PFSK-1 (cell line): ENCODE results near the gene SAA1.

Experiments
- FOXP2 ChIP-seq: optimal IDR thresholded peaks from 2 replicates; pipeline ENCODE3; 2011; ENCODE audit warnings: borderline replicate concordance, control low read depth, inconsistent platforms; ENCODE audit not compliant: insufficient read depth; ENCODE audit errors: extremely low read length, extremely low read depth
- POLR2AphosphoS5 ChIP-seq: IDR thresholded peaks from 2 replicates; pipeline ENCODE4 v1.6.1; 2012; ENCODE audit warnings: low read depth, mild to moderate bottlenecking, control low read depth, low read length, moderate library complexity
- SIN3A ChIP-seq: IDR thresholded peaks from 2 replicates; pipeline ENCODE4 v1.6.1; 2012; ENCODE audit warnings: mild to moderate bottlenecking, low read length, moderate library complexity, borderline replicate concordance; ENCODE audit not compliant: insufficient read depth
- TAF1 ChIP-seq: IDR thresholded peaks from 2 replicates; pipeline ENCODE4 v1.6.1; 2012; ENCODE audit warnings: low read length, control low read depth, borderline replicate concordance; ENCODE audit not compliant: insufficient read depth

GRCh38 chr11:18261721-18262120, 4.3 kb upstream of the SAA1 start:
- TF ChIP-seq TAF1 (no peak), SIN3A (no peak), POLR2AphosphoS5 (no peak), FOXP2 (no peak)
